OCI-LY3 (cell line): ENCODE measurements around the gene RAB12.

ENCODE experiments used
- EZH2phosphoT487 ChIP-seq: fragments of 200-600 bp; shearing (Covaris generic); IDR thresholded peaks from 2 replicates; pipeline ENCODE4 v1.6.1; 2018; ENCODE audit warnings: antibody characterized with exemption, mixed run types, low read depth
- TF ChIP-seq, protein P1 (sequence below): fragments of 200-600, 300-600 bp; sonication (generic); IDR thresholded peaks from 2 replicates; pipeline ENCODE4 v1.5.1; 2014; ENCODE audit warnings: antibody characterized with exemption, low read length, low read depth

DNA sequence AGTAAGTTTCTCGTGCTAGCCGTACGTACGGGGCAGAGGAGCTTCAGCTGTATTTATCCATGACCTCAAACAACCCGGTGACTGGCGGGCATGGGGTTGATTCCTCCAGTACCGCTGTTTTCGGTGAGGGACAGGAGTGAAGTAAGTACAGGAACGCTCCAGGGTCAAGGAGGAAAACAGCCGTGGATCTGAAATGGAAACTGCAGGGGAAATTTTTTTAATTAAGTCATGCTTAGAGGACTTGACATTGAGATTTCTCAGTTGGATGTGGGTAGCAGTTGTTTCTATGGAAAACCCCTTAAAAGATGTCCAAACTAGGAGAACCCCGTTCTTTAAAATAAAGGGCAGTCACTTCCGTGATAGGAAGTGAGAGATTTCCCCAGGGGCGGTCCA lies 1.2 kb downstream of the RAB12 start:
- TF ChIP-seq EZH2phosphoT487 = no peak
- TF ChIP-seq, protein P1, sequence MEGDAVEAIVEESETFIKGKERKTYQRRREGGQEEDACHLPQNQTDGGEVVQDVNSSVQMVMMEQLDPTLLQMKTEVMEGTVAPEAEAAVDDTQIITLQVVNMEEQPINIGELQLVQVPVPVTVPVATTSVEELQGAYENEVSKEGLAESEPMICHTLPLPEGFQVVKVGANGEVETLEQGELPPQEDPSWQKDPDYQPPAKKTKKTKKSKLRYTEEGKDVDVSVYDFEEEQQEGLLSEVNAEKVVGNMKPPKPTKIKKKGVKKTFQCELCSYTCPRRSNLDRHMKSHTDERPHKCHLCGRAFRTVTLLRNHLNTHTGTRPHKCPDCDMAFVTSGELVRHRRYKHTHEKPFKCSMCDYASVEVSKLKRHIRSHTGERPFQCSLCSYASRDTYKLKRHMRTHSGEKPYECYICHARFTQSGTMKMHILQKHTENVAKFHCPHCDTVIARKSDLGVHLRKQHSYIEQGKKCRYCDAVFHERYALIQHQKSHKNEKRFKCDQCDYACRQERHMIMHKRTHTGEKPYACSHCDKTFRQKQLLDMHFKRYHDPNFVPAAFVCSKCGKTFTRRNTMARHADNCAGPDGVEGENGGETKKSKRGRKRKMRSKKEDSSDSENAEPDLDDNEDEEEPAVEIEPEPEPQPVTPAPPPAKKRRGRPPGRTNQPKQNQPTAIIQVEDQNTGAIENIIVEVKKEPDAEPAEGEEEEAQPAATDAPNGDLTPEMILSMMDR = no peak
